ENCODE data around the gene ZNF469. TPM values are rescaled to one million over a fixed set of nuclear protein-coding genes. Genes with fewer than 3 reads are reported as not detected.

ZNF469 gene
- polyA plus RNA-seq, 3 donors = 0.02 to 0.16 (median 0.10) TPM

GRCh38 chr16:88389621-88390160 is 6.9 kb downstream of the ZNF469 start:
- Histone ChIP-seq H3K9me3 (replicated peaks in 1 of 2; ENCODE audit: control insufficient read depth in 1 of 2, insufficient read depth in 1 of 2, low read length in 2 of 2) (no peaks in the 10 kb centered on the region), H3K9ac (ENCODE audit: insufficient read depth, low read length, poor library complexity, severe bottlenecking) (no peak overlapping the region), H3K79me2 (ENCODE audit: insufficient read depth, low read length) (no peaks in the 10 kb centered on the region), H2AFZ (ENCODE audit: insufficient read depth, low read depth, low read length, poor library complexity, severe bottlenecking) (no peak overlapping the region), H3K4me2 (replicated peaks; ENCODE audit: extremely low read depth, low read length, poor library complexity, severe bottlenecking) (no peak overlapping the region), H3K27ac (ENCODE audit: low read depth in 1 of 2, low read length in 2 of 2) (no peak overlapping the region), H3K4me1 (ENCODE audit: control insufficient read depth in 1 of 2, insufficient read depth in 2 of 2, low read length in 2 of 2) (no peaks in the 10 kb centered on the region), H4K20me1 (ENCODE audit: insufficient read depth, low read length) (no peaks in the 10 kb centered on the region), H3K36me3 (replicated peaks in 1 of 2; ENCODE audit: control insufficient read depth in 1 of 2, insufficient read depth in 2 of 2, low read length in 2 of 2) (no peaks in the 10 kb centered on the region), H3K27me3 (ENCODE audit: control insufficient read depth in 2 of 2, insufficient read depth in 2 of 2, low read length in 2 of 2) (peaks cover 4 to 11% of the 10 kb centered on the region in 2 donors), H3K4me3 (replicated peaks in 1 of 3; ENCODE audit: low read depth in 2 of 3, low read length in 3 of 3) (no peak overlapping the region)
- Mint-ChIP-seq H3K4me1 (peaks cover under 1% of the 10 kb centered on the region), H3K27ac (peak overlapping the region in 1 of 7 donors; percentile 52), H3K27me3 (ENCODE audit: low read depth in 3 of 3) (peaks cover 20 to 45% (median 30%) of the 10 kb centered on the region in 3 donors), H3K36me3 (no peaks in the 10 kb centered on the region), H3K4me3 (no peak overlapping the region), H3K9me3 (peaks cover 0 to 5% (median 0%) of the 10 kb centered on the region in 7 donors)
- DNase-seq = no peak
- intact Hi-C loops (cut with micrococcal nuclease) = no loop called here
- WGBS (ENCODE audit: insufficient coverage) = 91% methylated on average over 16 of the region's 20 CpGs
- TF ChIP-seq, protein P1, sequence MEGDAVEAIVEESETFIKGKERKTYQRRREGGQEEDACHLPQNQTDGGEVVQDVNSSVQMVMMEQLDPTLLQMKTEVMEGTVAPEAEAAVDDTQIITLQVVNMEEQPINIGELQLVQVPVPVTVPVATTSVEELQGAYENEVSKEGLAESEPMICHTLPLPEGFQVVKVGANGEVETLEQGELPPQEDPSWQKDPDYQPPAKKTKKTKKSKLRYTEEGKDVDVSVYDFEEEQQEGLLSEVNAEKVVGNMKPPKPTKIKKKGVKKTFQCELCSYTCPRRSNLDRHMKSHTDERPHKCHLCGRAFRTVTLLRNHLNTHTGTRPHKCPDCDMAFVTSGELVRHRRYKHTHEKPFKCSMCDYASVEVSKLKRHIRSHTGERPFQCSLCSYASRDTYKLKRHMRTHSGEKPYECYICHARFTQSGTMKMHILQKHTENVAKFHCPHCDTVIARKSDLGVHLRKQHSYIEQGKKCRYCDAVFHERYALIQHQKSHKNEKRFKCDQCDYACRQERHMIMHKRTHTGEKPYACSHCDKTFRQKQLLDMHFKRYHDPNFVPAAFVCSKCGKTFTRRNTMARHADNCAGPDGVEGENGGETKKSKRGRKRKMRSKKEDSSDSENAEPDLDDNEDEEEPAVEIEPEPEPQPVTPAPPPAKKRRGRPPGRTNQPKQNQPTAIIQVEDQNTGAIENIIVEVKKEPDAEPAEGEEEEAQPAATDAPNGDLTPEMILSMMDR (IDR thresholded peaks at IDR 0.05) = no peak

GRCh38 chr16:88390265-88390664 is 7.5 kb downstream of the ZNF469 start:
- peaks cover 14 to 41% (median 24%) of the 10 kb centered on the region in 3 donors for H3K27me3 Mint-ChIP-seq (ENCODE audit: low read depth in 3 of 3)
- no peak overlapping the region for H3K4me3 ChIP-seq (replicated peaks in 1 of 3; ENCODE audit: low read depth in 2 of 3, low read length in 3 of 3)

More at GRCh38 chr16:88390265-88390664, 7.5 kb downstream of the ZNF469 start:
- peak overlapping the region in 1 of 2 donors; percentile 11 for H3K4me3 Mint-ChIP-seq
- peaks cover 0 to 5% of the 10 kb centered on the region in 2 donors for H3K27me3 ChIP-seq (ENCODE audit: control insufficient read depth in 2 of 2, insufficient read depth in 2 of 2, low read length in 2 of 2)
- no peaks in the 10 kb centered on the region for H3K4me1 Mint-ChIP-seq
- no peaks in the 10 kb centered on the region for H4K20me1 ChIP-seq (ENCODE audit: insufficient read depth, low read length)
- H3K9me3 ChIP-seq (replicated peaks in 1 of 2; ENCODE audit: control insufficient read depth in 1 of 2, insufficient read depth in 1 of 2, low read length in 2 of 2) = no peaks in the 10 kb centered on the region
- H3K9me3 Mint-ChIP-seq = no peaks in the 10 kb centered on the region
- H3K4me1 ChIP-seq (ENCODE audit: control insufficient read depth in 1 of 2, insufficient read depth in 2 of 2, low read length in 2 of 2) = no peaks in the 10 kb centered on the region
- no peak for DNase-seq
- no peak overlapping the region for H3K9ac ChIP-seq (ENCODE audit: insufficient read depth, low read length, poor library complexity, severe bottlenecking)
- no peaks in the 10 kb centered on the region for H3K36me3 ChIP-seq (replicated peaks in 1 of 2; ENCODE audit: control insufficient read depth in 1 of 2, insufficient read depth in 2 of 2, low read length in 2 of 2)
- intact Hi-C loops (cut with micrococcal nuclease) = no loop called here
- H3K79me2 ChIP-seq (ENCODE audit: insufficient read depth, low read length) = no peaks in the 10 kb centered on the region
- WGBS (ENCODE audit: insufficient coverage) = 51% methylated on average over 8 of the region's 9 CpGs
- no peak overlapping the region for H3K4me2 ChIP-seq (replicated peaks; ENCODE audit: extremely low read depth, low read length, poor library complexity, severe bottlenecking)
- no peak overlapping the region for H3K27ac ChIP-seq (ENCODE audit: low read depth in 1 of 2, low read length in 2 of 2)
- H2AFZ ChIP-seq (ENCODE audit: insufficient read depth, low read depth, low read length, poor library complexity, severe bottlenecking) = no peak overlapping the region
- TF ChIP-seq, protein P1 (IDR thresholded peaks at IDR 0.05) = no peak
- H3K27ac Mint-ChIP-seq = peak overlapping the region in 1 of 7 donors; percentile 63
- H3K36me3 Mint-ChIP-seq = no peaks in the 10 kb centered on the region

Measured in CD14-positive monocyte (primary cell).